HEK293 (cell line): ENCODE measurements around the gene SERGEF.

Experiments
- CTCF ChIA-PET: fragments of 350-600 bp; formaldehyde crosslinking; extraction: SDS; loops from one replicate; lab custom pipeline; 2021; ENCODE audit warnings: antibody characterized with exemption; lab: Yijun Ruan, JAX
- POLR2A ChIA-PET: fragments of 300-600 bp; formaldehyde crosslinking; extraction: SDS; loops from one replicate; lab custom pipeline; 2020; ENCODE audit warnings: antibody characterized with exemption, inconsistent platforms; lab: Yijun Ruan, JAX
- H3K27ac ChIP-seq: fragments of 200-500 bp; sonication (Bioruptor generic); 2 replicates; pipeline ENCODE4 v1.5.1; 2014; ENCODE audit warnings: low read depth, low read length, control low read depth, inconsistent platforms; ENCODE audit errors: extremely low read depth
- H3K36me3 ChIP-seq, 2 experiments: fragments of 200-500 bp in 1 of 2; sonication (Bioruptor generic) in 1 of 2; 1 replicate in 1 of 2; 2 replicates in 1 of 2; pipeline ENCODE4 v1.5.1; 2014 to 2017; ENCODE audit warnings: inconsistent platforms in 2 of 2, low read length in 2 of 2; ENCODE audit not compliant: control insufficient read depth in 2 of 2, insufficient read depth in 1 of 2
- H3K4me1 ChIP-seq: fragments of 200-500 bp; sonication (Bioruptor generic); 2 replicates; pipeline ENCODE4 v1.5.1; 2014; ENCODE audit warnings: mild to moderate bottlenecking, low read length, inconsistent platforms; ENCODE audit not compliant: control insufficient read depth, insufficient read depth
- H3K4me3 ChIP-seq: 2 replicates; pipeline ENCODE4 v1.5.1; 2011; ENCODE audit warnings: low read depth, mild to moderate bottlenecking, control low read depth, low read length, moderate library complexity
- H3K9me3 ChIP-seq: fragments of 200-500 bp; sonication (Bioruptor generic); 2 replicates; pipeline ENCODE4 v1.5.1; 2014; ENCODE audit warnings: low read depth, low read length, inconsistent platforms; ENCODE audit not compliant: control insufficient read depth, insufficient read depth
- BCL11A ChIP-seq: fragments of 450-650 bp; formaldehyde crosslinking; IDR thresholded peaks from 2 replicates; pipeline ENCODE4 v1.5.1; 2016; ENCODE audit warnings: low read depth, missing biosample characterization, missing genetic modification characterization
- BCL11B ChIP-seq: fragments of 450-650 bp; formaldehyde crosslinking; IDR thresholded peaks from 2 replicates; pipeline ENCODE4 v1.5.1; 2016; ENCODE audit warnings: low read depth, missing biosample characterization, missing genetic modification characterization
- MYNN ChIP-seq: fragments of 450-650 bp; formaldehyde crosslinking; IDR thresholded peaks from 2 replicates; pipeline ENCODE4 v1.5.1; 2016; ENCODE audit warnings: missing biosample characterization, missing genetic modification characterization, borderline replicate concordance
- RBAK ChIP-seq: fragments of 450-650 bp; formaldehyde crosslinking; IDR thresholded peaks from 2 replicates; pipeline ENCODE4 v1.5.1; 2016; ENCODE audit warnings: missing biosample characterization, missing genetic modification characterization
- SP3 ChIP-seq: fragments of 450-650 bp; formaldehyde crosslinking; IDR thresholded peaks from 2 replicates; pipeline ENCODE4 v1.5.1; 2016; ENCODE audit warnings: missing biosample characterization, missing genetic modification characterization
- YY2 ChIP-seq: fragments of 450-650 bp; formaldehyde crosslinking; IDR thresholded peaks from 2 replicates; pipeline ENCODE4 v1.5.1; 2016; ENCODE audit warnings: missing biosample characterization, missing genetic modification characterization
- ZNF19 ChIP-seq: fragments of 450-650 bp; formaldehyde crosslinking; IDR thresholded peaks from 2 replicates; pipeline ENCODE4; 2016; ENCODE audit warnings: missing biosample characterization, missing genetic modification characterization, low read depth
- ZNF391 ChIP-seq: fragments of 450-650 bp; formaldehyde crosslinking; IDR thresholded peaks from 2 replicates; pipeline ENCODE4 v1.5.1; 2016; ENCODE audit warnings: low read depth, missing biosample characterization, missing genetic modification characterization, borderline replicate concordance
- ZNF548 ChIP-seq: fragments of 450-650 bp; formaldehyde crosslinking; IDR thresholded peaks from 2 replicates; pipeline ENCODE4 v1.5.1; 2016; ENCODE audit warnings: missing biosample characterization, missing genetic modification characterization
- ZNF660 ChIP-seq: fragments of 450-650 bp; IDR thresholded peaks from 2 replicates; pipeline ENCODE4 v1.5.1; 2018; ENCODE audit warnings: missing biosample characterization, mild to moderate bottlenecking, missing genetic modification characterization
- ZNF837 ChIP-seq: fragments of 450-650 bp; formaldehyde crosslinking; IDR thresholded peaks from 2 replicates; pipeline ENCODE4 v1.5.1; 2016; ENCODE audit warnings: missing biosample characterization, missing genetic modification characterization
- ZSCAN16 ChIP-seq: fragments of 450-650 bp; formaldehyde crosslinking; IDR thresholded peaks from 2 replicates; pipeline ENCODE4 v1.5.1; 2016; ENCODE audit warnings: missing biosample characterization, missing genetic modification characterization
- TF ChIP-seq, protein P1 (sequence below): fragments of 450-650 bp; formaldehyde crosslinking; IDR thresholded peaks from 2 replicates; pipeline ENCODE4 v1.5.1; 2017; ENCODE audit warnings: missing biosample characterization, missing genetic modification characterization
- TF ChIP-seq, protein P2 (sequence below): IDR thresholded peaks from 2 replicates; pipeline ENCODE4 v1.6.1; 2011; ENCODE audit warnings: mild to moderate bottlenecking, low read depth, low read length, borderline replicate concordance
- TF ChIP-seq, protein P3 (sequence below): fragments of 450-650 bp; formaldehyde crosslinking; IDR thresholded peaks from 2 replicates; pipeline ENCODE4 v1.5.1; 2016; ENCODE audit warnings: missing biosample characterization, missing genetic modification characterization
- TF ChIP-seq, protein P4 (sequence below): fragments of 450-650 bp; formaldehyde crosslinking; optimal IDR thresholded peaks from 2 replicates; pipeline ENCODE3; 2016; ENCODE audit warnings: missing biosample characterization, mild to moderate bottlenecking, missing genetic modification characterization
- TF ChIP-seq, protein P5 (sequence below): fragments of 450-650 bp; formaldehyde crosslinking; IDR thresholded peaks from 2 replicates; pipeline ENCODE4 v1.5.1; 2016; ENCODE audit warnings: missing biosample characterization, missing genetic modification characterization

SERGEF gene

DNA sequence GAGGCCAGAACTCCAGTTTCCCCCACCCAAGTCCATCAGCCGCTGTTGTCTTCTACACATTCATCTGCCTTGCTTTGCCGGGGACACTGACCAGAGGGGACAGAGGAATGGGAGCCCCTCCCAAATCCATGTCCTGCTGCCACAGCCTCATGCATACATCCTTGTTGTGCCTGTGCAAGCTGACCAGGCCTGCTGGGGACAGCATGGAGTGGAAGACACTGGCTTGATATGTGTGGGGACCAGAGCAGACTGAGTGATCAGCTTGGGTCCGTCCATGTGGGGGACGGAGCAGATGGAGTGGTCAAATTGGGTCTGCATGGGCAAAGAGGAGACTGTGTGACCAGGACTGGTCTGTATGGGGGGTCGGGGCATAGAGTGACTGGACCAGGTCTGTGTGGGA is 234.5 kb downstream of the SERGEF start (continued):
- TF ChIP-seq, protein P1, sequence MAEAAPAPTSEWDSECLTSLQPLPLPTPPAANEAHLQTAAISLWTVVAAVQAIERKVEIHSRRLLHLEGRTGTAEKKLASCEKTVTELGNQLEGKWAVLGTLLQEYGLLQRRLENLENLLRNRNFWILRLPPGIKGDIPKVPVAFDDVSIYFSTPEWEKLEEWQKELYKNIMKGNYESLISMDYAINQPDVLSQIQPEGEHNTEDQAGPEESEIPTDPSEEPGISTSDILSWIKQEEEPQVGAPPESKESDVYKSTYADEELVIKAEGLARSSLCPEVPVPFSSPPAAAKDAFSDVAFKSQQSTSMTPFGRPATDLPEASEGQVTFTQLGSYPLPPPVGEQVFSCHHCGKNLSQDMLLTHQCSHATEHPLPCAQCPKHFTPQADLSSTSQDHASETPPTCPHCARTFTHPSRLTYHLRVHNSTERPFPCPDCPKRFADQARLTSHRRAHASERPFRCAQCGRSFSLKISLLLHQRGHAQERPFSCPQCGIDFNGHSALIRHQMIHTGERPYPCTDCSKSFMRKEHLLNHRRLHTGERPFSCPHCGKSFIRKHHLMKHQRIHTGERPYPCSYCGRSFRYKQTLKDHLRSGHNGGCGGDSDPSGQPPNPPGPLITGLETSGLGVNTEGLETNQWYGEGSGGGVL (tag by site-specific recombination): no peak

DNA sequence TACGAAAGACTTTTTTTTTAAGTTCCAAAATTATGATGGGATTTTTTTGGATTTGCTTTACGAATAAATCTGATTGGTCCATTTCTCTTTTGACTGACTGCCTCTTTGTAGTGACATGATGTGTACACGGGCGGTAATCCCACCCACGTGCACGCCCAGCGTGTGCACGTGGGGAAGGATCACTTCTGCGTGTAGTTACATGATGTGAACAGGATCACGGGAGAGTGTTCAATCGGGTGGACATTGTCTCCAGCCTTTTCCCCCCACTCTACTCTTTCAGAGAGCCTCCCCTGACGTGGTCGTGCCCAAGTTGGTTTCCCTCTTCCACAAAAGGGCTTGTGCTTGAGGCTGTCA is 235.1 kb downstream of the SERGEF start:
- H3K9me3 ChIP-seq: no peaks in the 10 kb centered on the region
- H3K36me3 ChIP-seq: no peaks in the 10 kb centered on the region
- ChIA-PET CTCF (no interaction called here), POLR2A (no interaction called here)
- H3K4me1 ChIP-seq: no peaks in the 10 kb centered on the region
- TF ChIP-seq ZNF548 (no peak), SP3 (tag by site-specific recombination) (no peak), BCL11A (tag by site-specific recombination) (no peak), MYNN (tag by site-specific recombination) (no peak), RBAK (tag by site-specific recombination) (no peak), ZNF391 (no peak)
- TF ChIP-seq, protein P2, sequence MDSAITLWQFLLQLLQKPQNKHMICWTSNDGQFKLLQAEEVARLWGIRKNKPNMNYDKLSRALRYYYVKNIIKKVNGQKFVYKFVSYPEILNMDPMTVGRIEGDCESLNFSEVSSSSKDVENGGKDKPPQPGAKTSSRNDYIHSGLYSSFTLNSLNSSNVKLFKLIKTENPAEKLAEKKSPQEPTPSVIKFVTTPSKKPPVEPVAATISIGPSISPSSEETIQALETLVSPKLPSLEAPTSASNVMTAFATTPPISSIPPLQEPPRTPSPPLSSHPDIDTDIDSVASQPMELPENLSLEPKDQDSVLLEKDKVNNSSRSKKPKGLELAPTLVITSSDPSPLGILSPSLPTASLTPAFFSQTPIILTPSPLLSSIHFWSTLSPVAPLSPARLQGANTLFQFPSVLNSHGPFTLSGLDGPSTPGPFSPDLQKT: no peak
- TF ChIP-seq, protein P3, sequence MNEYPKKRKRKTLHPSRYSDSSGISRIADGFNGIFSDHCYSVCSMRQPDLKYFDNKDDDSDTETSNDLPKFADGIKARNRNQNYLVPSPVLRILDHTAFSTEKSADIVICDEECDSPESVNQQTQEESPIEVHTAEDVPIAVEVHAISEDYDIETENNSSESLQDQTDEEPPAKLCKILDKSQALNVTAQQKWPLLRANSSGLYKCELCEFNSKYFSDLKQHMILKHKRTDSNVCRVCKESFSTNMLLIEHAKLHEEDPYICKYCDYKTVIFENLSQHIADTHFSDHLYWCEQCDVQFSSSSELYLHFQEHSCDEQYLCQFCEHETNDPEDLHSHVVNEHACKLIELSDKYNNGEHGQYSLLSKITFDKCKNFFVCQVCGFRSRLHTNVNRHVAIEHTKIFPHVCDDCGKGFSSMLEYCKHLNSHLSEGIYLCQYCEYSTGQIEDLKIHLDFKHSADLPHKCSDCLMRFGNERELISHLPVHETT (tag by site-specific recombination): no peak
- H3K27ac ChIP-seq: no peak overlapping the region
- H3K4me3 ChIP-seq: no peak overlapping the region

DNA sequence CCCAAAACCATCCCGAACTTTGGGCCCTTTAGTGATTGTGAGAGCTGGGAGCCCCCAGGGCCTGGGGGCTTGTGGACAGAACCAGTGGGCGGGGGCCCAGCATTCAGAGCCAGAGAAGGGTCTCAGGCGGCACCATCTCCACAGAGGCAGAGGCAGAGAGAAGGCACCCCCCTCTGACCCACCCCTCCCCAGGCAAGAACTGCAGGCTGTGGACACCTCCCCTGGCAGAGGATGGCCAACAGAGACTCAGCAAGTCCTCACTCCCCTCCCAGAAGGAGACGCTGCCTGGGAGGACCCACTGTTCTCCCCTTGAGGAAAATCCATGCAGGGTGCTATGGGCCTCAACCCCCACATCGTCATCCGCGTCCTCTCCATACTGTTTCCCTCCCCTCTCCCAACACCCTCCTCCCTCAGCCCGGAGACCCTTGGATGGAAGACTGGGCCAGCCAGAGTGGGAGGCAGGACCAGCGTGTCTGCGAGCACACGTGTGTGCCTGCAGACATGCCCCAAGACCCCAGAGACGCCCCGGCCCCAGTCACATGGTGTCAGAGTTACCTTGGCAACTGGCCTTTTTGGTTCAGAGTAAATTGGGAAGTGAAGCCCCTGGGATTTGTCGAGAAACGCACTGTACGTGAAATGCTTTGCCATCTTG is 235.6 kb downstream of the SERGEF start:
- no peak for TF ChIP-seq RBAK (tag by site-specific recombination)
- TF ChIP-seq, protein P2: no peak
- TF ChIP-seq BCL11B (tag by site-specific recombination): no peak
- TF ChIP-seq, protein P4, sequence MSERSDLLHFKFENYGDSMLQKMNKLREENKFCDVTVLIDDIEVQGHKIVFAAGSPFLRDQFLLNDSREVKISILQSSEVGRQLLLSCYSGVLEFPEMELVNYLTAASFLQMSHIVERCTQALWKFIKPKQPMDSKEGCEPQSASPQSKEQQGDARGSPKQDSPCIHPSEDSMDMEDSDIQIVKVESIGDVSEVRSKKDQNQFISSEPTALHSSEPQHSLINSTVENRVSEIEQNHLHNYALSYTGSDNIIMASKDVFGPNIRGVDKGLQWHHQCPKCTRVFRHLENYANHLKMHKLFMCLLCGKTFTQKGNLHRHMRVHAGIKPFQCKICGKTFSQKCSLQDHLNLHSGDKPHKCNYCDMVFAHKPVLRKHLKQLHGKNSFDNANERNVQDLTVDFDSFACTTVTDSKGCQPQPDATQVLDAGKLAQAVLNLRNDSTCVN (tag by site-specific recombination): no peak
- no peak for TF ChIP-seq ZNF19 (tag by site-specific recombination)
- no peak for TF ChIP-seq YY2
- TF ChIP-seq ZNF660 (tag by site-specific recombination): no peak
- TF ChIP-seq, protein P5, sequence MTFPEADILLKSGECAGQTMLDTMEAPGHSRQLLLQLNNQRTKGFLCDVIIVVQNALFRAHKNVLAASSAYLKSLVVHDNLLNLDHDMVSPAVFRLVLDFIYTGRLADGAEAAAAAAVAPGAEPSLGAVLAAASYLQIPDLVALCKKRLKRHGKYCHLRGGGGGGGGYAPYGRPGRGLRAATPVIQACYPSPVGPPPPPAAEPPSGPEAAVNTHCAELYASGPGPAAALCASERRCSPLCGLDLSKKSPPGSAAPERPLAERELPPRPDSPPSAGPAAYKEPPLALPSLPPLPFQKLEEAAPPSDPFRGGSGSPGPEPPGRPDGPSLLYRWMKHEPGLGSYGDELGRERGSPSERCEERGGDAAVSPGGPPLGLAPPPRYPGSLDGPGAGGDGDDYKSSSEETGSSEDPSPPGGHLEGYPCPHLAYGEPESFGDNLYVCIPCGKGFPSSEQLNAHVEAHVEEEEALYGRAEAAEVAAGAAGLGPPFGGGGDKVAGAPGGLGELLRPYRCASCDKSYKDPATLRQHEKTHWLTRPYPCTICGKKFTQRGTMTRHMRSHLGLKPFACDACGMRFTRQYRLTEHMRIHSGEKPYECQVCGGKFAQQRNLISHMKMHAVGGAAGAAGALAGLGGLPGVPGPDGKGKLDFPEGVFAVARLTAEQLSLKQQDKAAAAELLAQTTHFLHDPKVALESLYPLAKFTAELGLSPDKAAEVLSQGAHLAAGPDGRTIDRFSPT (tag by site-specific recombination): no peak
- TF ChIP-seq BCL11A (tag by site-specific recombination): no peak
- no peak for TF ChIP-seq ZSCAN16 (tag by site-specific recombination)
- no peak for TF ChIP-seq ZNF837 (tag by site-specific recombination)
- H3K27ac ChIP-seq: no peak overlapping the region
- H3K4me3 ChIP-seq: no peak overlapping the region
- no peaks in the 10 kb centered on the region for H3K36me3 ChIP-seq
- H3K9me3 ChIP-seq: no peaks in the 10 kb centered on the region
- CTCF ChIA-PET: no interaction called here
- no peaks in the 10 kb centered on the region for H3K4me1 ChIP-seq
- POLR2A ChIA-PET: no interaction called here
